GM18861 (cell line): ENCODE data around the gene ATP1B1.

Experiments used
- ATAC-seq: cut with Tn5 transposase; IDR thresholded peaks from one replicate; pipeline ENCODE4 v1.9.1; 2021; ENCODE audit not compliant: unreplicated experiment

The ATP1B1 gene

DNA sequence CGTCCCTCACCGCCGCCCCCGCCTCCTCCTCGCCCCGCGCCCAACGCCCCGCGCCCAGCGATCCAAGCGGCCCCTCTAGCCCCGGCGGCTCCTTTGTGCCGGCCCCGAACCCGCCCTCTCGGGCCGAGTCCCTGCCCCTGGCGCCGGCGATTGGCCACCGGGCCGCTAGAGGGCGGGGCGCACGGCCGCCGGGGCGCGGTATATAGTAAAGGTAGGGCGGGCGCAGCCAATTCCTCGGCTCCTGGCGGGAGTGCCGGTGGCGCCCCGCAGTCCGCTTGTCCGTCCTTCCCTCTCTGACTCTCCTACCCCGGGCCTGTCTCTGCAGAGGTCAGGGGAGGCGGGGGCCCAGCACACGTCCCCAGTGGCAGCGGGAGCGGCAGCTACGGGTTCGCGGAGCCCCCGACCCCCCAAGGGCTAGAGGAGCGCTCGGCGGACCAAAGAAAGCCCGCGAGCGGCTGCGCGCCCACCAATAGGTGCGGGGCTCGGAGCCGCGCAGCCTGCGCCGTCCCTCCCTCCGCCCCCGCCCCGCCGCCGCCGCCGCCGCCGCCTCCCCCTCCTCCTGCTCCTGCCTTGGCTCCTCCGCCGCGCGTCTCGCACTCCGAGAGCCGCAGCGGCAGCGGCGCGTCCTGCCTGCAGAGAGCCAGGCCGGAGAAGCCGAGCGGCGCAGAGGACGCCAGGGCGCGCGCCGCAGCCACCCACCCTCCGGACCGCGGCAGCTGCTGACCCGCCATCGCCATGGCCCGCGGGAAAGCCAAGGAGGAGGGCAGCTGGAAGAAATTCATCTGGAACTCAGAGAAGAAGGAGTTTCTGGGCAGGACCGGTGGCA is at the start of gene ATP1B1:
TSS of gene ATP1B1 (plus strand) at position 596 of the 826 bp plus-strand sequence. CDS start at position 736, 140 bp downstream.
- peak; percentile 71 for ATAC-seq

DNA sequence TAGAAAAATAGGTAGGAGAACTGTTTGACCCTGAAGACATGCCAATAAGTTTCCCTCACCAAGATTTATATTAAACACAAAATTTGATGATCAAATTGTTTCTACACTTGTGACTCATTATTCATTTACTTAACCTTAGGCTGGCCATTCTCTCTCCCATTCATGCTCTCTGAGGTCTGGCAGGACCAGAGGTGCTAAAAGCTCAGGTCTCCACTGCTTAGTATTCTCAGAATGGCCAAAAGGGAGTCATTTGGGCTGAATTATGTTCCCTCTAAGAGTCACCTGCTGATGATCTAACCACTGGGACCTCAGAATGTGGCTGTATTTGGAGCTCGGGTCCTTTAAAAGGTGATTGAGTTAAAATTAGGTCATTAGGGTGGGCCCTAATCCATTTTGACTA is 47.1 kb upstream of the ATP1B1 start:
- ATAC-seq, result no peak

DNA sequence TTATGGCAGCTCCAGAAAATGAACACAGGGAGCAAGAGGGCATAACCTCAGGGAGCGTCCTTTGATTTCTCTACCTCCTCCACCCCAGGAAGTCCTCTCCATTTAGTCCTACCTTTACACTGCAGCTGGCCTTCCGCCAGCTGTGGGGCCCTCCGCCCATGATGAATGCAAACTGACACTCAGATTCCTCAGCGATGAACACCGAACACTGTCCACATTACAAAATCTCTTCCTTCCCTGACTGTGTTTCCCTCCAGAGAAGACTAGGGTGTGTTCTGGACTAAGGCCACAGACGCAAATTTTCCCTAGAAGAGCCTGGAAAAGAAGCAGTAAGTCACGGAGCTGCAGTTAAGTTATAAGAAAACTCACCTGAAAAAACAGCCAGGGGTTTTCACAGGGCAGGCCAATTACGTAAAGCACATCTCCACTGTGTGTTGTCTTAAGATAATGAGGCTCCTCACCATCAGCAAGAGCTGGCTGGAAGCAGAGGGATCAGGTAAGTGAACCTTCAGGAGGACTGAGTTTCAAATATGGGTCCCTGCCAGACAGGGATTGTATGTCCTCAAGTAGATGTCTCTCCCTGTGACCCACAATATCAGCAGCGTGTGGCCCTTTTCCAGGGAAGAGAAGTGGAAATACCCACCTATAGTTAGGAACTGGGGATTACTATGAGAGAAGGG is 46.3 kb upstream of the ATP1B1 start:
- no peak for ATAC-seq

- no peak for ATAC-seq
Measured at GRCh38 chr1:169060919-169061639, 45.4 kb upstream of the ATP1B1 start.

DNA sequence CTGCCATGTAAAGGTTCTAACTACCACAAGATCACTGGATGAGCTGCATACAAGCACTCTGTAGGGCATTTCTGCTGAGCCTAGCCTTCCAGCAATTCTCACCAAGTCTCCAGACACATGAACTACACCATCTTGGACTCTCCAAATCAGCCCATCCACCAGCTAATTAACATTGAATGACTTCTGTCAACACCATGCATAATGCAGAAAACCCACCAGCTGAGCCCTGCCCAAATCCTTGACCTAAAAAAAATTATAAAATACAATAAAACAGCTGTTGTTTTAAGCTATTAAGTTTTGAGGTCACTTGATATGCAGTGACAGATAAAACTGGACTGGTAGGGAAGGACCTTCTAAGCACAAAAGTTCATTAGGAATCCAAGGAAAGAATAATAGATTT is 44.3 kb upstream of the ATP1B1 start:
- no peak for ATAC-seq

- ATAC-seq, result no peak
Measured at GRCh38 chr1:169064103-169064502, 42.4 kb upstream of the ATP1B1 start.

- no peak for ATAC-seq
Measured at GRCh38 chr1:169070547-169070946, 35.9 kb upstream of the ATP1B1 start.

GRCh38 chr1:169070958-169071357 is 35.5 kb upstream of the ATP1B1 start:
- ATAC-seq, result no peak

DNA sequence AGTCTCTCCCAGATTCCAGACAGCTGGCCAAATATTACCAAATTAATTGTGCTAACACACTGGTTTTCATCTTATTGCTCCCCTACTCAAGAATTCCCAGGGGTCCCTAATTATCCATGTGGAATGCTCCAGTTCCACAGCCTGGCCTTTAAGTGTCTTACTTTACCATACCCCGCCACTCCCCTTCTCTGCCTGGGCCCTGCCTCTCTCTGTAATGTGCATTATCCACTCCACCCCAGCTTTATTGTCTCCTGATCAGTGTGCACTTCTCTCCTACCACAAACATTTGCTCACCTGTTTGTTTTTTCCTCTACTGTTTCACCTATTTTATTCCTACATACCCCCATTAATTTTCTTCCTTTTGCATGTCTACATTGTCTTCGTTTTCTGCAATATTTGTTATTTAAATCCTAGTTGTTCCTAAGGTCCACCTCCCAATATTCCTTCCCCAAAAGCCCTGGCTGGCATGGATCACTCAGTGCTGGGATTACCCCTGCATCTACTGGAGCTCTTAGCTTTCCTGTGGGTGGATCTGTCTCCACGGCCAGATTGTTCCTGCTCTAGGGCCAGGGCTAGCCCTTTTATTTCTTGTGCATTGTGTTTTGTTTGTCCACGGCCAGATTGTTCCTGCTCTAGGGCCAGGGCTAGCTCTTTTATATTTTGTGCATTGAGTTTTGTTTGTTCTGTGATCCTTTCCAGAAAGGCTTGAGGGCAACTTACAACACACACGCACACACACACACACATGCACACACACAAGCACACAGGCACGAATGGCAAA is 33.4 kb upstream of the ATP1B1 start:
- no peak for ATAC-seq

DNA sequence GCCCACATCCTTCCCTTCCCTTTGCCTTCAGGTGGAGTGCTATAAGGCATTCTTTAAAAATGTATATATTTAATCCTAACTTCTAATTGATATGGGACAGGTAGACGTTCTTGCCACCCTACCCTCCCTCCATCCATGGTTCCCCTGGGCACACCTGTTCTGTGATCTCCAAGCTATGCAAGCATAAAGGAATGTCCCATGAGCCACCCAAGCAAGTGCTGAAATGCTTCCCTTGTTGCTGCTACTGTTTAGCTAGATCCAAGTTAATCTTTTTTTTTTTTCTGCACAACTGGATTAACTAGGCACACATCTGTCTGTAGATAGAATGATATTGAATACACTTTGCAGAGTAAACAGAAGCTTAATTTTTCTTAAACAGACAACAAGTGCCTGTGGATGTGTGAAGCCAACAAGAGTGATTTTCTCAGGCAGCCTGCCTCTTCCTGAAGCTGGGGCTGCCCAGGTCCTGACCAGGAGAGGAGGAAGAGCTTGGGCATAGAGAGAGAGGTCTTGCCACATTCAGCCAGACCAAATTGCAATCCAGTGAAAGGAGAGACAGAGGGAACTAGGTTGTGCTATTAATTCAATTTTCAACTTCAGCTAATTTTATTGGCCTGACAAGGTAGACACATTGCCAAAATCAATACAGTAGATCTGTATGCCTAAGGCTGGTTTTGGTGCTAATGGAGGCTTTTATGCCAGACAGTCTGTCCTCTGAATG is 28.2 kb upstream of the ATP1B1 start:
- ATAC-seq, result no peak

DNA sequence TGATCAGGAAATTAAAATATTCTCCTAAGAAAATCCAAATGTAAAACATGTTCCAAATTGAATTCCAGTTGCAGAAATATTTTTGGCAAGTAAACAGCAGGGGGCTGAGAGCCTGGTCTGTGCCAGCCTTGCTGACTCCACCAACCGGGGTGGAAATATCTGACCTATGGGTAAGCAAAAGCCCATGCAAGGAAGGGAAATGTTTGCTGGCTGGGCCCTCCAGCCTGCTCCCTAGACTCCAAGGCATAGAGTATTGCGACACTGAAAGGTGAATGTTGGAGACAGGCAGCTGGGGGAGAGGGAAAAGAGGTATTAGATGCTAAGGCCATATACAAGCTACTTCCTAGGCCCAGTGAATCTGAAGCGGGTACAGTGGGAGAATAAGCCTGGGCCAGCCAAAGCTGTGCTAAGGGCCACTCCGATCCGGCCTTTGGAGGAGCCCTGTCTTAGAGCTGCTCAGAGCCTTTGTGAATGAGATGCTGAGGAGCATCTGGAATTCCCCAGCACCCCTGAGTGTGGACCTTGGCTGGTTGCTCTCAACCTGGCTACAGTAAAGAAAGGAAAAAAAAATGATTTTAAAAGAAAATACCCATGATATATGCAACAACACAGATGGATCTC is 24.9 kb upstream of the ATP1B1 start:
- ATAC-seq, result no peak

DNA sequence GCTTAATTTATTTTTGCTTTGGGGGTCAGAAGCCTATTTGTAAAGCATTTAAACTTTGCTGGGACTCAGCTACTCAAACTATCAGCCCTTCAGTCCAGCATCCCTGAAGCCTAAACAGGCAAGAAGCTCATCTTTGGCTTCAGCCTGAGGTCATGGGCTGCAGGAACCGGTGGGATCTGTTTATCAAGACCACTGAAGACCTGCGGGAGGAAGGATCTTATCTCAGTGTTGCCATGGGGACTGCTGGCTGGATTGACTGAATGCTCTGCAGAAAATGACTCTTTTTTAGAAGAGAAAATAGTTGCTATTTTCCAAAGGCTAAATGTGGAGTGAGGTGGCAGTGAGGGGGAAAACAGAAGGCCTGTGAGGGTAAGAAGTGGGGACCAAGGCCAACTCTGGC is 20.6 kb upstream of the ATP1B1 start:
- ATAC-seq, result no peak

DNA sequence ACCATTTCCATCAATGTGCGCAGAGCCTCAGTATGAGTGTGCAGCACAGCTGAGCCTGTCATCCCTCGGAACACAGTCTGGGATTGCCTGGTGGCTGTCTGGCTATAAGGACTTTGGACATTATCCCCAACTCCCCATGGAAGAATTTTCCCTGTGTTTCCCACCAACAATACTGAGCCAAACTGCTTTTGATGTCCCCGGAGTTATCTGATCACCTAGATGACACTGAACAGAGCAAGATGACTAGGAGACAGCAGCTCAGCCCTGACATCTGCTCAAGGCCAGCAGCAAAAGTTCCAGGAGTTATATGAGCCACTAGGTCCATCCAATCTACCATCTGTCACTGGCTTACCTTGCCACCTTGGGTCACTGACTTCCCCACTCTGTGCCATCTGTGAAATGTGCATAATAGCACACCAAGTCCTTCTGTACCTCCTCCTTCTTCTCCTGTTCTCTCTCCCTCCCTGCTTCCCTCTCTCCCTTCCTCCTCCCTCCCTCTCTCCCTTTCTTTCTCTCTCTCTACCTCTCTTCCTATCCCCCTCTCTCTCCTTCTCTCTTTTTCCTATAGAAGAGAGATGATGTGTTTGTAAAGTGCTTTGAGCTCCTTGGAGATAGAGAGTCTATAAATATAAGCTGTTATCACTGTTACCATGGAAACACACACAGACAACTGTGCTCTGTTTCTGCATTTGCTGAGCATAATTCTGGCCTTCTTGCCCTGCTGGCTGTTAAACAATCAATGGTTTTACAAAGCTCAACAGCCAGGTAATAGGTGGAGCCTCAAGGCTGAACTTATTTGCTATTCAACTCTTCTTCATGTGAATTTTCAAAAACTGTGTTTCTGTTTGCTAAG is 19.7 kb upstream of the ATP1B1 start:
- no peak for ATAC-seq

DNA sequence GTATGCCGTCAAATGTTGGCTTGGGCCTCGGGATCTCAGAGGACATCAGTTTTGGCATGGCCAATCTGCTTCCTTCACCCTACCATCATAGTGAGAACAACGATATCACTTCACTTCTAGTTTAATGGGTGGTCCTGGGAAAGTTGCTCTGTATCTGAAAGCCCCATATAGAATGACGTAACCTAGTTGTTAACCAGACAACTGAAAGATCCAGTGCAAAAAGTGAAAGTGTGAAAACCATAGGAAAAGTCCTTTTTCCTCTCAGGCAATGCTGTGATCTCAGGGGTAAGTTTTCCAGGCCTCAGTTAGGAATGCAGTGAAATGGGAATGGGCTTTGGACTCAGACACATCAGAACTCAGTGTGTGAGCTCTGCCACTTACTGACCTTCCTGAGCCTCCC is 18.6 kb upstream of the ATP1B1 start:
- ATAC-seq, result no peak

DNA sequence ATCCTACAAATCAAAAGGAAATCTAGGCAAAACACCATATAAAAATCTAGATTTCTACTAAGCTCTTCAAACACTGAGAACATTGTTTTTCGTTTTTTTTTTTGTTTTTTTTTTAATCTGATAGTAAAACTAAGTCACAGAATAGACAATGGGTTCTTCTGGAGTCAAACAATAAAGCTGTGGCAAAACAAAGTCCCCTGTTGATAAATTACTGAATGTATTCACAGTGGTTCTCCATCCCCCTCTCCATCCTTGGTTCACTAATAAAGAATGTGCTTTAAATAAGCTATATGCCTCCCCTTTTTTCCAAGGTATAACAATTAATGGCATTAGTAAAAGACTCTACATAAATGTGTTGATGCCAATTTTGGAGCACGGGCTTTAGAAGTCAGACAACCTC is 16.7 kb upstream of the ATP1B1 start:
- ATAC-seq, result no peak

DNA sequence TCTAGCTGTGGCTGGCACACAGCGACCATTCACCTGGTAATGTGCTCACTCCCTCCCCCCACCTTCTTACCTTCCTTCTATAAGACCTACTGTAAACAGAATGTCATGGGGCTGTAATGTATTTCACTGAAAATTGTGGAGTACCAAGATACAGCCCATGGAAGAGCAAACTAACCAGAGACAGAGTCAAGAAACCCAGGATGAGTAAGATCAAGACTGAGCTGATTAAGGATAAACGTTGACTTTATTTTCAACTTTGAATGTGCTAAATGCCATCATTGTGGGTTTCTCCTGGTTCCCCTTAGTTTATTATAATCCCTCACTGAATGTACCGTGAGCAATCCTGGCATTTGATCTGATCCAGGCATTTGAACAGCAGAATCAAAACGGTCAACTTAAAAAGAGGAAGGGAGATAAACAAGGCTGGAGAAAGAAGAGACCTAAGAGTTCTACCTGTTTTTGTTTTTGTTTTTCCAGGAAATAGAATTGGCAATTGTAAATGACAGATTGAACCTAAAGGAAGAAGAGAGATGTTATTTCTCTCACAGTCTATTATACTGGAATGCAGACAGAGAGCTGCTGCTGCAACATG is 16.1 kb upstream of the ATP1B1 start:
- no peak for ATAC-seq

GRCh38 chr1:169090900-169091311 is 15.6 kb upstream of the ATP1B1 start:
- ATAC-seq, result peak; percentile 25

GRCh38 chr1:169091480-169091941 is 15.0 kb upstream of the ATP1B1 start:
- peak; percentile 66 for ATAC-seq
